HG02642 (cell line): ENCODE data around the gene NKAIN4.

ENCODE experiments used
- ATAC-seq: cut with Tn5 transposase; IDR thresholded peaks from one replicate; pipeline ENCODE4 v1.9.1; 2021; ENCODE audit warnings: mild to moderate bottlenecking; ENCODE audit not compliant: unreplicated experiment, poor library complexity

Gene NKAIN4

GRCh38 chr20:63289311-63290135, 35.3 kb upstream of the NKAIN4 start:
- ATAC-seq = no peak

GRCh38 chr20:63288581-63289251, 34.5 kb upstream of the NKAIN4 start:
- ATAC-seq = no peak

GRCh38 chr20:63287697-63288580, 33.7 kb upstream of the NKAIN4 start:
- ATAC-seq = no peak

- ATAC-seq = no peak
These were observed 32.8 kb upstream of the NKAIN4 start for GRCh38 chr20:63286781-63287696.

- ATAC-seq = no peak
These were observed 31.7 kb upstream of the NKAIN4 start for GRCh38 chr20:63285636-63286615.

GRCh38 chr20:63284981-63285524, 30.8 kb upstream of the NKAIN4 start:
- no peak for ATAC-seq

- ATAC-seq = no peak
These were observed 30.3 kb upstream of the NKAIN4 start for GRCh38 chr20:63284544-63284949.

GRCh38 chr20:63284083-63284440, 29.8 kb upstream of the NKAIN4 start:
- ATAC-seq = no peak

- ATAC-seq = no peak
These were observed 29.3 kb upstream of the NKAIN4 start for GRCh38 chr20:63283397-63284082.

GRCh38 chr20:63282946-63283345, 28.7 kb upstream of the NKAIN4 start:
- ATAC-seq = no peak

GRCh38 chr20:63281742-63282665, 27.7 kb upstream of the NKAIN4 start:
- no peak for ATAC-seq

- ATAC-seq = no peak
These were observed 26.8 kb upstream of the NKAIN4 start for GRCh38 chr20:63280929-63281545.

- ATAC-seq = no peak
These were observed 26.1 kb upstream of the NKAIN4 start for GRCh38 chr20:63280371-63280770.

- no peak for ATAC-seq
These were observed 25.7 kb upstream of the NKAIN4 start for GRCh38 chr20:63279931-63280330.

- ATAC-seq = no peak
These were observed 24.4 kb upstream of the NKAIN4 start for GRCh38 chr20:63278661-63279060.

- no peak for ATAC-seq
These were observed 23.4 kb upstream of the NKAIN4 start for GRCh38 chr20:63277466-63278272.
